Measurements from ENCODE around the gene B3GALT5. TPM values are rescaled to one million over a fixed set of nuclear protein-coding genes. Genes with fewer than 3 reads are reported as not detected.

Gene B3GALT5
- total and polyA plus RNA-seq, 8 donors, result 0.03 to 1.5 (median 1.1) TPM

DNA sequence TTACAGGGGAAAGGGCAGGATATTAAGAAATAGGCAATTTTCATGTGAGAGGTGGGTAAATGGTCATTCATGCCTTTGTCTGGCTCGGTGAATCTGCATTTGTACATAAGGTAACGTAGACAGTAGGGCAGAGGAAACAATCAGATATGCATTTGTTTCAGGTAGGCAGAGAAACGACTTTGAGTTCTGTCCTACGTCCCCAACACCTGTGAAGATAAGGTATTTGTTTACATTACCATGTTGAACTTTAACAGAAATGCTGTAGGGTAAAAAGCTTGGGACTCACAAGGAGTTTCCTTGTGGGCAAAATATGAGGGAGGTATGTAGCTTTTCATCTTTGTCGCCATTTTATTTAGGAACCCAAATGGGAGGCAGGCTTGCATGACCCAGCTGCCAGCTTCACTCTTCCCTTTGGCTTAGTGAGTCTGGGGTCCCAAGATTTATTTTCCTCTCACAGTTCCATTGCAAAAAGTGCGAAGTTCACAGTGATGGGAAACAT lies 31.4 kb downstream of the B3GALT5 start:
- DNase-seq, result no peak
- no peaks in the 10 kb centered on the region for H3K4me1 ChIP-seq
- no peaks in the 10 kb centered on the region for H3K9me3 ChIP-seq
- H3K27me3 ChIP-seq, result peaks cover 0 to 44% of the 10 kb centered on the region in 2 donors
- TF ChIP-seq CTCF (IDR thresholded peaks at IDR 0.05), result no peak
- no peak for ATAC-seq
- H3K36me3 ChIP-seq, result no peaks in the 10 kb centered on the region
- no peak overlapping the region for H3K4me3 ChIP-seq
- intact Hi-C loops (cut with DNase I), result no loop called here
- no peak overlapping the region for H3K27ac ChIP-seq

DNA sequence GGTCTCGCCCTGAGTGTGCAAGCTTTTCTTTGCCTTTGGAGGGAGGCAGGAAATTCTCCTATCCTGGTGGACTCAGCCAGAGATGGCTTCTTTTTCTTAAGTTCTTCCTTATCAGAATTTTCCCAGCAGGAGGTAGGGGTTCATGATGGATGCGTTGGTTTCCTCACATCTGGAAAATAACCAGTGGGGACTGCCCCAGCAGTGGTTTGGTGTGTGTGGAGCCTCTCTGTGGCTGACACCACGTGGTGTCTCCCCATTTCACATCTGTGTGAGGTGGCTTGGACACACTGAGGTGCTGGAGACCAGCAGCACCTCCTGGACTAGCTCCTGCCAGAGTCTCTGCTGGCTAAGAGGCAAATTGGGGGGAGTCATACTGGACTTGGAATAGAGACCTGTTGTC lies 32.6 kb downstream of the B3GALT5 start:
- ATAC-seq (no peak), DNase-seq (no peak)
- H3K4me1 ChIP-seq, result no peaks in the 10 kb centered on the region
- no peaks in the 10 kb centered on the region for H3K36me3 ChIP-seq
- H3K27me3 ChIP-seq, result peaks cover 0 to 35% of the 10 kb centered on the region in 2 donors
- no peak overlapping the region for H3K27ac ChIP-seq
- no peaks in the 10 kb centered on the region for H3K9me3 ChIP-seq
- H3K4me3 ChIP-seq, result no peak overlapping the region
- TF ChIP-seq CTCF (IDR thresholded peaks at IDR 0.05), result no peak
- intact Hi-C loops (cut with DNase I), result no loop called here

DNA sequence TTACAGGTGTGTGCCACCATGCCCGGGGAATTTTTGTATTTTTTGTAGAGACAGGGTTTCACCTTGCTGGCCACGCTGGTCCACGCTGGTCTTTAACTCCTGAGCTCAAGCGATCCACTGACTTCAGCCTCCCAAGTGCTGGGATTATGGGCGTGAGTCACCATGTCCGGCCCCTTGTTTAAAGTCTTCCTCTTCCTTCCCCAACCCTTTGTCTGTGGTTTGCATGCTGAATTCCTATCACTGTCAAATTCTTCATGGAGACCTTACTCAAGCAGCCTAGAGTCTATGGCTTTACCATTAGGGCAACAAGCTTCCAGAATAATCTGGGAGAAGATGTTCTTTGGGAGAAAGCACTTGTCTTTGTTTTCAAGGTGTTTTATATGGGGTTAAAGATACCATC lies 34.7 kb downstream of the B3GALT5 start:
- H3K27me3 ChIP-seq, result peaks cover 0 to 18% of the 10 kb centered on the region in 2 donors
- H3K4me1 ChIP-seq, result no peaks in the 10 kb centered on the region
- intact Hi-C loops (cut with DNase I), result no loop called here
- H3K4me3 ChIP-seq, result no peak overlapping the region
- H3K36me3 ChIP-seq, result no peaks in the 10 kb centered on the region
- no peak overlapping the region for H3K27ac ChIP-seq
- no peak for TF ChIP-seq CTCF (IDR thresholded peaks at IDR 0.05)
- DNase-seq, result no peak
- H3K9me3 ChIP-seq, result no peaks in the 10 kb centered on the region
- no peak for ATAC-seq

GRCh38 chr21:39648879-39649278 lies 36.1 kb downstream of the B3GALT5 start:
- Histone ChIP-seq H3K27me3 (peaks cover 0 to 5% of the 10 kb centered on the region in 2 donors), H3K4me3 (no peak overlapping the region), H3K36me3 (no peaks in the 10 kb centered on the region), H3K4me1 (no peaks in the 10 kb centered on the region), H3K27ac (no peak overlapping the region), H3K9me3 (peaks cover 0 to 11% of the 10 kb centered on the region in 2 donors)
- DNase-seq, result no peak
- ATAC-seq, result no peak
- intact Hi-C loops (cut with DNase I), result no loop called here
- no peak for TF ChIP-seq CTCF (IDR thresholded peaks at IDR 0.05)

DNA sequence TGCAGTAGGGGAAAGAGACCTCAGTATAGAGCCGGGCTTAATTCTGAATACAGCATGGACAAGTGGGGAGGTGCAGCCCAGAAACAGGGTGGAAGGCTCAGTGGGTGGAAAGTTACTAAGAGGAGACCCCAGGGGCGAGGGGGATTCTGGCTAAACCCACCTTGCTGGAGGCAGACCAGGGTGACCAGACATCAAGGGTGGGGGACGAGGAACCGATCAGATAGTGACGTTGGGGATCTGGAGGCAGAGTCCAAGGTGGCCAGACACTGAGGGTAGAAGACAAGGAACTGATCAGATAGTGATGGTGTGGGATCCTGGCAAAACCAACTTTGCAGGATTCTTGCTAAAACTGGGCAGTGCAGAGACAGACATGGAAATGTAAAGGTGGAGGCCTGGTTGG lies 36.8 kb downstream of the B3GALT5 start:
- ATAC-seq (no peak), DNase-seq (no peak)
- intact Hi-C loops (cut with DNase I), result no loop called here
- Histone ChIP-seq H3K4me3 (no peak overlapping the region), H3K4me1 (no peaks in the 10 kb centered on the region), H3K27me3 (no peaks in the 10 kb centered on the region), H3K9me3 (peaks cover 0 to 12% of the 10 kb centered on the region in 2 donors), H3K27ac (no peak overlapping the region), H3K36me3 (no peaks in the 10 kb centered on the region)
- no peak for TF ChIP-seq CTCF (IDR thresholded peaks at IDR 0.05)
